Gastroesophageal sphincter (tissue), 4 donors: ENCODE data around the gene RAB24. TPM values are rescaled to one million over a fixed set of nuclear protein-coding genes. Genes with fewer than 3 reads are reported as not detected.

Experiments used
- ATAC-seq: fragments of 150-250 bp; one replicate; pipeline ENCODE4 v1.9.1; 2016; ENCODE audit warnings: mild to moderate bottlenecking, moderate library complexity
- H3K27ac ChIP-seq, 4 donors: fragments of 200-600 bp; sonication (generic) in 3 of 4; 1 replicate in 3 of 4; 2 replicates in 1 of 4; pipeline ENCODE4 v1.5.1; 2016 to 2019
- H3K27me3 ChIP-seq: fragments of 200-600 bp; sonication (generic); one replicate; pipeline ENCODE4 v1.5.1; 2019
- H3K36me3 ChIP-seq, 2 donors: fragments of 200-600 bp; sonication (generic); one replicate each; pipeline ENCODE4 v1.5.1; 2019; ENCODE audit warnings: control low read depth in 1 of 2
- H3K4me1 ChIP-seq, 3 donors: fragments of 200-600 bp; sonication (generic); 1 replicate in 2 of 3; 2 replicates in 1 of 3; pipeline ENCODE4 v1.5.1; 2016 to 2019; ENCODE audit warnings: control low read depth in 2 of 3
- H3K4me3 ChIP-seq, 2 donors: fragments of 200-600 bp; sonication (generic); one replicate each; pipeline ENCODE4 v1.5.1; 2019; ENCODE audit warnings: mild to moderate bottlenecking in 1 of 2, moderate library complexity in 1 of 2
- H3K9me3 ChIP-seq, 3 donors: fragments of 200-600 bp; sonication (generic); one replicate each; pipeline ENCODE4 v1.5.1; 2017 to 2019; ENCODE audit warnings: control low read depth in 2 of 3
- CTCF ChIP-seq, 4 experiments: fragments of 200-600 bp in 2 of 4; fragments of 450-650 bp in 2 of 4; sonication (generic) in 1 of 4; IDR thresholded peaks; one replicate each; pipeline ENCODE4 v1.5.1; 2017 to 2019; ENCODE audit warnings: antibody characterized with exemption in 4 of 4, mild to moderate bottlenecking in 2 of 4, moderate library complexity in 2 of 4
- EP300 ChIP-seq: sonication (generic); formaldehyde crosslinking; IDR thresholded peaks from one replicate; pipeline ENCODE4 v1.6.1; 2017; ENCODE audit warnings: antibody characterized with exemption, mild to moderate bottlenecking
- POLR2A ChIP-seq, 2 donors: fragments of 450-650 bp; IDR thresholded peaks; one replicate each; pipeline ENCODE4 v1.6.1; 2017; ENCODE audit warnings: antibody characterized with exemption in 2 of 2, mild to moderate bottlenecking in 2 of 2, moderate library complexity in 1 of 2
- POLR2AphosphoS5 ChIP-seq: sonication (generic); formaldehyde crosslinking; IDR thresholded peaks from one replicate; pipeline ENCODE4 v1.6.1; 2017; ENCODE audit warnings: antibody characterized with exemption
- WGBS, 2 donors: methylation state at CpG; one replicate each; pipeline ENCODE4 v1.1.5; 2018; ENCODE audit warnings: low coverage in 1 of 2; 5-methylcytosine and 5-hydroxymethylcytosine counted together
- total RNA-seq, 4 donors: library from RNA; depleted of rRNA; stranded (reverse); fragments of >200 nt; gene quantifications; one replicate each; pipeline ENCODE4 v1.1.0, GENCODE V29; 2016

The RAB24 gene
- total RNA-seq, 4 donors from 2014 or later: 21.4 to 32.4 (median 24.8) TPM

- Histone ChIP-seq H3K4me3 (peak overlapping the region; percentile 36 to 63), H3K36me3 (peaks cover 0 to 17% of the 10 kb centered on the region in 2 donors), H3K27ac (peak overlapping the region in 2 of 4 donors; percentile 56 to 74), H3K9me3 (no peaks in the 10 kb centered on the region), H3K27me3 (no peaks in the 10 kb centered on the region), H3K4me1 (peaks cover 0 to 28% (median 18%) of the 10 kb centered on the region in 3 donors)
- TF ChIP-seq POLR2A (IDR thresholded peaks at IDR 0.05): no peak
- no peak for TF ChIP-seq EP300
- no peak for TF ChIP-seq CTCF (IDR thresholded peaks at IDR 0.05)
- no peak for TF ChIP-seq POLR2AphosphoS5
- no CpG with 5 or more reads among the region's 23 CpGs for WGBS, 2 donors
- peak; percentile 2 for ATAC-seq
Measured at GRCh38 chr5:177311392-177311722, 7.8 kb upstream of the RAB24 start.

- no peaks in the 10 kb centered on the region for H3K27me3 ChIP-seq
- H3K9me3 ChIP-seq: no peaks in the 10 kb centered on the region
- TF ChIP-seq POLR2A (IDR thresholded peaks at IDR 0.05): no peak
- no peak for TF ChIP-seq EP300
- no peak for TF ChIP-seq POLR2AphosphoS5
- TF ChIP-seq CTCF (IDR thresholded peaks at IDR 0.05): no peak
- no peak for ATAC-seq
- peak overlapping the region in 1 of 2 donors; percentile 63 for H3K4me3 ChIP-seq
- peaks cover 0 to 32% (median 18%) of the 10 kb centered on the region in 3 donors for H3K4me1 ChIP-seq
- 16 to 33% methylated on average over 5 to 8 of the region's 20 CpGs for WGBS, 2 donors
- H3K36me3 ChIP-seq: peaks cover 0 to 22% of the 10 kb centered on the region in 2 donors
- H3K27ac ChIP-seq: peak overlapping the region in 1 of 4 donors; percentile 74
Measured at GRCh38 chr5:177310757-177311391, 7.4 kb upstream of the RAB24 start.

GRCh38 chr5:177310332-177310731 lies 6.8 kb upstream of the RAB24 start:
- ATAC-seq: no peak
- TF ChIP-seq POLR2A (IDR thresholded peaks at IDR 0.05): no peak
- TF ChIP-seq POLR2AphosphoS5: no peak
- Histone ChIP-seq H3K27me3 (no peaks in the 10 kb centered on the region), H3K27ac (no peak overlapping the region), H3K4me1 (peaks cover 0 to 38% (median 18%) of the 10 kb centered on the region in 3 donors), H3K36me3 (peaks cover 0 to 27% of the 10 kb centered on the region in 2 donors), H3K9me3 (no peaks in the 10 kb centered on the region), H3K4me3 (no peak overlapping the region)
- 80 to 89% methylated on average over 1 to 3 of the region's 13 CpGs for WGBS, 2 donors

- H3K9me3 ChIP-seq: no peaks in the 10 kb centered on the region
- H3K27ac ChIP-seq: no peak overlapping the region
- 83% methylated on average over 1 of the region's 10 CpGs; no CpG with 5 or more reads in 1 of the 2 donors for WGBS, 2 donors
- no peak overlapping the region for H3K4me3 ChIP-seq
- TF ChIP-seq CTCF (IDR thresholded peaks at IDR 0.05) (peak in 3 of 4 experiments; percentile 65 to 84 (median 70)), POLR2AphosphoS5 (no peak), POLR2A (IDR thresholded peaks at IDR 0.05) (no peak)
- H3K36me3 ChIP-seq: peaks cover 0 to 31% of the 10 kb centered on the region in 2 donors
- peaks cover 0 to 45% (median 19%) of the 10 kb centered on the region in 3 donors for H3K4me1 ChIP-seq
- ATAC-seq: no peak
- H3K27me3 ChIP-seq: no peaks in the 10 kb centered on the region
Measured at GRCh38 chr5:177309351-177310191, 6.1 kb upstream of the RAB24 start.

GRCh38 chr5:177308740-177309139 lies 5.2 kb upstream of the RAB24 start:
- WGBS, 2 donors: 50 to 85% methylated on average over 1 to 4 of the region's 11 CpGs
- no peak overlapping the region for H3K27ac ChIP-seq
- no peaks in the 10 kb centered on the region for H3K27me3 ChIP-seq
- no peaks in the 10 kb centered on the region for H3K9me3 ChIP-seq
- peaks cover 0 to 51% (median 23%) of the 10 kb centered on the region in 3 donors for H3K4me1 ChIP-seq
- no peak for TF ChIP-seq POLR2A (IDR thresholded peaks at IDR 0.05)
- no peak for TF ChIP-seq EP300
- TF ChIP-seq CTCF (IDR thresholded peaks at IDR 0.05): no peak
- TF ChIP-seq POLR2AphosphoS5: no peak
- H3K36me3 ChIP-seq: peaks cover 0 to 31% of the 10 kb centered on the region in 2 donors
- no peak for ATAC-seq
- no peak overlapping the region for H3K4me3 ChIP-seq
